Skin of body (tissue), 2 donors: ENCODE data around the gene UQCC3. TPM values are rescaled to one million over a fixed set of nuclear protein-coding genes. Genes with fewer than 3 reads are reported as not detected.

ENCODE experiments used
- small RNA-seq: library from RNA; depleted of rRNA; stranded (forward); fragments of <200 nt; gene quantifications from one replicate; pipeline ENCODE3, GENCODE V24; 2014; ENCODE audit warnings: low replicate concordance
- total RNA-seq: library from RNA; depleted of rRNA; stranded (reverse); fragments of >200 nt; gene quantifications from one replicate; pipeline ENCODE4 v1.2.3, GENCODE V29; 2014

The UQCC3 gene
- total RNA-seq, 1 donor from 2014 or later: 5.6 TPM

Small RNA genes within 50 kb of the gene (small RNA-seq; reads per million reads assigned to genes)
- gene SNORA57: not detected

Other genes with a start within 250 kb of the UQCC3 start
- 567 TPM for gene AHNAK, start 124.9 kb upstream of the UQCC3 start, total RNA-seq
- 1,310 TPM for gene EEF1G, start 97.8 kb upstream of the UQCC3 start, total RNA-seq
- 4.1 TPM for gene TUT1, start 80.2 kb upstream of the UQCC3 start, total RNA-seq
- 78.4 TPM for gene MTA2, start 69.8 kb upstream of the UQCC3 start, total RNA-seq
- 14.6 TPM for gene EML3, start 58.9 kb upstream of the UQCC3 start, total RNA-seq
- gene ROM1, start 58.4 kb upstream of the UQCC3 start, total RNA-seq: 1.5 TPM
- 12.5 TPM for gene B3GAT3, start 49.7 kb upstream of the UQCC3 start, total RNA-seq
- 103 TPM for gene GANAB, start 25.1 kb upstream of the UQCC3 start, total RNA-seq
- gene INTS5, start 18.4 kb upstream of the UQCC3 start, total RNA-seq: 8.5 TPM
- 23.7 TPM for gene C11orf98, start 6.5 kb upstream of the UQCC3 start, total RNA-seq
- 9.9 TPM for gene CSKMT, start 6.4 kb upstream of the UQCC3 start, total RNA-seq
- gene LBHD1, start 594 bp downstream of the UQCC3 start, total RNA-seq: 6.4 TPM
- 57.2 TPM for gene UBXN1, start 7.4 kb downstream of the UQCC3 start, total RNA-seq
- 12.7 TPM for gene LRRN4CL, start 17.9 kb downstream of the UQCC3 start, total RNA-seq
- 21.6 TPM for gene BSCL2, start 35.8 kb downstream of the UQCC3 start, total RNA-seq
- gene GNG3, start 36.0 kb downstream of the UQCC3 start, total RNA-seq: not detected
- 33.3 TPM for gene HNRNPUL2, start 55.8 kb downstream of the UQCC3 start, total RNA-seq
- 23.9 TPM for gene TTC9C, start 56.8 kb downstream of the UQCC3 start, total RNA-seq
- gene ZBTB3, start 82.5 kb downstream of the UQCC3 start, total RNA-seq: 7.0 TPM
- 53.7 TPM for gene POLR2G, start 89.9 kb downstream of the UQCC3 start, total RNA-seq
- gene TAF6L, start 99.7 kb downstream of the UQCC3 start, total RNA-seq: 13.8 TPM
- gene TMEM179B, start 115.7 kb downstream of the UQCC3 start, total RNA-seq: 16.9 TPM
- 9.3 TPM for gene TMEM223, start 120.3 kb downstream of the UQCC3 start, total RNA-seq
- 33.4 TPM for gene NXF1, start 133.8 kb downstream of the UQCC3 start, total RNA-seq
- gene STX5, start 160.4 kb downstream of the UQCC3 start, total RNA-seq: 38.2 TPM
- not detected for gene TEX54, start 161.2 kb downstream of the UQCC3 start, total RNA-seq
- gene WDR74, start 167.9 kb downstream of the UQCC3 start, total RNA-seq: 36.1 TPM
- 124 TPM for gene SLC3A2, start 209.2 kb downstream of the UQCC3 start, total RNA-seq
- 0.69 TPM for gene CHRM1, start 249.7 kb downstream of the UQCC3 start, total RNA-seq